ENCODE data around the gene RPL5. TPM values are rescaled to one million over a fixed set of nuclear protein-coding genes. Genes with fewer than 3 reads are reported as not detected.

RPL5 gene
- total RNA-seq (2014; rRNA removed), result 1,275 and 1,299 TPM in 2 replicates
- 1,733 TPM for polyA plus RNA-seq (2012)

DNA sequence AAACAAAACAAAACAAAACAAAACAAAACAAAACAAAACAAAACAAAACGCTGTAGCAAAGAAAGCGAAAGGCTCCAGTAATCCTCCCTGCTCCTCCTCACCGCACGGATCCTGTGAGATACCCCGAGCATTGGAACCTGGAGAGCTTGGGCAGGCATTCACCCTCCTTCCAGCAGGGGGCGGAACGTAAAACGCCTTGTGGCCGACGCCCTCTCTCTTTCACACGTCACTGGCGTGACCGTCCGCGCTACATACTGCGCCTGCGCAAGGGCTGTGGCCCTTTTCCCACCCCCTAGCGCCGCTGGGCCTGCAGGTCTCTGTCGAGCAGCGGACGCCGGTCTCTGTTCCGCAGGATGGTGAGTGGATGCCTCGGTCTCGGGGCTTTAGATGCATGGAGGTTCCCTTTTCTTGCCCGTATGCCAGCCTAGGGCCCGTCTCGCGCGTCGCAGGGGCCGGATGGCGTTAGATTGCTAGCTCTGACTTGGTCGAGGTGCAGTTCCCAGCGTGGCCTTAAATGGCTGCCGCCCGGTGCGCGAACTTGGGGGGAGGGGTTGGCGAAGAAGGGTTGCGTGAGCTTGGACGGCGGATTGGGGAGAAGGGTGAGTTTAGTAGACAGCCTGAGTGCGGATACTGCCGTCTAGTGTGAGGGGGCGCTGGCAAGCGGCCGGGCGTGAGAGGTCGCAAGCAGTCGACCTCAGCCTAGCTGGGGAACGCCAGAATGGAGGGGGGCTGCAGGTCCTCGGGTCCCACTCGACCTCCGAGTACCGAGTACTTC is at the start of gene RPL5:
Gene RPL5, plus strand, starts transcription at position 279 of the 775 bp plus-strand sequence. Its CDS starts 75 bp downstream, at position 354.
- DNase-seq (ENCODE audit: low read depth), result peak; percentile 96

DNA sequence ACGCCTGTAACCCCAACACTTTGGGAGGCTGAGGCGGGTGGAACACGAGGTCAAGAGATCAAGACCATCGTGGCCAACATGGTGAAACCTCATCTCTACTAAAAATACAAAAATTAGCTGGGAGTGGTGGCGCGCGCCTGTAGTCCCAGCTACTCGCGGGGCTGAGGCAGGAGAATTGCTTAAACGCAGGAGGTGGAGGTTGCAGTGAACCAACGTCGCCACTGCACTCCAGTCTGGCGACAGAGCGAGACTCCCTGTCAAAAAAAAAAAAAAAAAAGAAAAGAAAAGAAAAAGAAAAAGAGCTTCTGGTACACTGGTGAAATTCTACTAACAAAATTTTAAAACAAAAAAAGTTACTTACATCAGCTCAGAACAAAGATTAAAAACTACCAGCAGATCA is 48.3 kb upstream of the RPL5 start:
- peak; percentile 21 for DNase-seq (ENCODE audit: low read depth)

DNA sequence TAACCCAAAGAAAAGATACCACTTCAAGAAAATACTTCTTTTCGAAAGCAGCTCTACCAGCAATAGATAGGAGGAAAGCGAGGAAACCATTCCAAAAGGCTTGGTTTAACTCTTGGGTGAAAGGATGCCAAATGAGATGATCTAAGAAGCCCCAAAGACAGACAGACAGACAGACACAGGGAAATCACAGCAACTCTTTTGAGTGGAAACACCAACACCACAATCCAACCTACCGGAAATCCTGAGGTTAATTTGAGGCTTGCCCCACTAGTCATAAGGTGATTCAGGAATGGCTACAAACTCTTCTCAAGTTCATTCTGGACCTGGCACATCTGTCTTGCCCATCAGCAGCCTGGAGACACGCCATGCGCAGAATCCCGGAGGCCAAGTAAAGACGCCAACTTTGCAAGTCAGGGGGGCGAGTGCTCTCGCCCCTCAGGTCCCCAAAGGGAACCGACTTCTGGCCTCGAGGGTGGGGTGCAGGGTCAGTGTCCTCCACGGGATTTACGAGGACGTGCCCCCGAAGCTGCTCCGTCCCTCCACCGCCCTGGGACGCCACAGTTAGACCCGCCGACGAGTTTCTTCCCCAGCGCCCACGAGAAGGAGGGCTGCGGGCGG is 47.7 kb upstream of the RPL5 start:
- DNase-seq (ENCODE audit: low read depth), result peak; percentile 84

DNA sequence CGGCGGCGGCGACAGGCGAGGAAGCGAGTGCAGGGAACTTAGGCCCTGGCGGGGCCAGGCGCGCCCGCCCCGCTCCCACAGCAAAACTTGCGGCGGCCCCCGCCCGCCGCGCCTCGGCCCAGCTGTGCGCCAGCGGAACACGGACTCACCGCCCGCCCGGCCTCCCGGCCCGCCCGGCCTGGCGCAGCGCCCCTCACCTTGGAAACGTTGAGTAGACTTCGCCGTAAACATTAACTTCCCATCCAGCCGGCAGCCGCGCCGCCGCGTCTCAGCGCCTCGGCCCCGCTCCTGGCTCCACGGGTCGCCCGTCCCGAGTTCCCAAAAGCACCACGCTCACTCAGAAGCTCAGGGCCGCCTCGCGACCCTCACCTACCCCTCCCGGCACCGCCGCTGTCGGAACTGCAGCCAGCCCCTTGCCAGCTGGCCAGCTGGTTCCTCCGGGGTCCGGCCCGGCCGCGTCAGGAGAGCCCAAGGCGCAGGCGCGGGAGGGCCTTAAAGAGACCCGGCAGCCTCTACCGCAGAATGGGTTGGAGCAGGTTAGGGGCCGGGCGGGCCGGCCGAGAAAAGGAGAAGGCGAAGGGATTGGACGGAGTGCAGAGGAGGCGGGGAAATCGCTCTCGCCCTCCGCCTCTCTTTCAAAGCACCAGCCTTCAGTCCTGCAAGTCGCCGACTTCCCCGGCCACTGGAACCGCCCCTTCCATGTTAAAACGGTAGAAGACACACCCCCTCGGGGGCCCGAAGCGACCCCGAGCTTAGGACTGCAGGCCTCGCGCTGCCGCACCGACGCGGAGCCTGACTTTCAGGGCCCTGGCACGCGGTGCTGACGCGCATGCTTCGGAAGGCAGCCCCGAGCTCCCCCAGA is 47.0 kb upstream of the RPL5 start, which contains the start of gene EVI5:
Gene EVI5, minus strand, starts transcription at position 470 of the 862 bp plus-strand sequence. CDS start 48,562 bp downstream, outside the sequence.
- peak; percentile 93 for DNase-seq (ENCODE audit: low read depth)

DNA sequence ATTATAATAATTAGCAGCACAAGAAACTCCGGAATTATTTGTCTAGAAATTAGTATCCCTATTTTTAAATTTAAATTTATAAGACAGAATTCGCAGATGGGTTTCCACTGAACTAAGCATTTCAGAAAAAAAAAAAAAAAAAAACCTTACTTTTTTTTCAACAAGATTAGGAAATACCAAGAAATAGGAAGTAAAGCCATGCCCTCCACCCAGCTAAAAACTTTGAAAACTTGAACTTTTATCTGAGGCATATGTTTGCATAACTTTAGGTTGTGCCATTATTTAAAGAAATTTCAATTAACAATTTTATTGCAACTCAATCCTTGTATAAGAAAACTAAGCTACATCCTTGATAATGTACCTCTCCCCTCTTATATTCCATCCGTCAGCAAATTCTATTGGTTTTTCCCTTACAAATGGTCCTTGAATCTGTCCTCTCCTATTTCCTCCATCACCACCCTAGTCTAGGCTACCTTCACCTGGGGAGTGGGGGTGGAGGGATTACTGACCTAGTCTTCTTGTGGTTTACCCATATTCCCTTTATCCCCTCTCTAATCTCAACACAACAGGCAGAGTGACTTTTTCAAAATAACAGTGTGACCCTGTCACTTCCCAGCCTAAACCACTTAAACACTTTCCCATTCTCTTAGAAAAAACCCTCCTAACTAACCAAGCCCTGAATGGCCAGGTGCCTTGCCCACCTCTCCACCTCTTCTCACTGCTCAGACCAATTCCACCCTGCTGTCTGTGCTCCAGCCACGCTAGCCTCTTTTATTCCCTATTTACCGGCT is 45.5 kb upstream of the RPL5 start:
- no peak for DNase-seq (ENCODE audit: low read depth)

DNA sequence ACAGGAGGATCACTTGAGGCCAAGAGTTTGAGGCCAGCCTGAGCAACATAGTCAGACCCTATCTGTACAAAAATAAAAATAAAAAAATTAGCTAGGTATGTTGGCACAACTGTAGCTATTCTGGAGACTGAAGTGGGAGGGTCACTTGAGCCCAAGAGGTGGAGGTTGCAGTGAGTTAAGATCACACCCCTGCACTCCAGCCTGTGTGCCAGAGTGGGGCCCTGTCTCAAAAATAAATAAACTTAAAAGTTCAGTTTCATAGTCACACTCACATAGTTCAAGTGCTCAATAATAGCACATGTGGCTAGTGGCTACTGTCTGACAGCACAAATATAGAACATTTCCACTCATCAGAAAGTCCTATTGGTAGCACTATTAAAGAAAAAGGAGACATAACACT is 41.8 kb upstream of the RPL5 start:
- no peak for DNase-seq (ENCODE audit: low read depth)

DNA sequence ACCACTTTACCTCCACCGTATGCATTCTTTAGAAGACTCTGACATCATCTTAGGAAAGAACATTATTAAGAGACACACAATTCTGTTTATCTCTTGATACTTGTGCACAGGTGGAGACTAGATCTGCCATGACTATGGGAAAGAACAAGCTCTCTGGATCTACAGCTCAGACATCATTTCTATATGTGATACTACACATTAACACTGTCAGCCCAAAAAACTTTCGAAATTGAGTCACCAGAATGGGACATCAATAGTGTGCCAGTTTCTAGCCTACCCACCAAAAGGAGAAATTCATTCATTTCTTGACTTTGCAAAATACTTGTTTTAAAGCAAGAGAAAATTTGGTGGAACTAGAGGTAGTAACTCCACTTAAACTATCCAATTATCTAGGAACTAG is 41.0 kb upstream of the RPL5 start:
- DNase-seq (ENCODE audit: low read depth), result no peak

DNA sequence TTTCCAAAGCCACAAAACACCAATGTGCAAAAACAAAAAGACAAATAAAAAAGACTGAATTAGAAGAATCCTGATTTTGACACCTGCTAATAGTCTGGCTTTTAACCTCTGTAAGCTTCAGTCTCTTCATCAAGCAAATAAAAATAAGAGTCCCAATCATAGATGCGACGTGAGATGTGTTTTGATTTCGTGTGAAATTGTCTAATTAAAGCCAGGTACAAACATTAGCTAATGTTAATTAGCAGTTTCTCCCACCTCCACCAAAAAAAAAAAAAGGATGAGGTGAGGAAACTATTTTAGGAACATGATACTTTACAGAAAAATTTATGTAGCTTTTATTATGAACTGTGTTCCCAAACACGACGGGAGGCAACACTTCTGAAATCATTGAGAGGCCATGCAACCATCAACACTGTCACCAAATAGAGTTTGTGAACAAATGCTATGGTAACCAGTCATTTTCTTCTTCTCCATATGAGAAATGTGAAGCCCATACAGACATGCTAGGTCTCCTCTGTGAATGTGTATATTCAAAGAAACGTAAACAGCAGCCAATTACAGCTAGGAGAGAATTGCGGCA is 40.3 kb upstream of the RPL5 start:
- DNase-seq (ENCODE audit: low read depth), result no peak

DNA sequence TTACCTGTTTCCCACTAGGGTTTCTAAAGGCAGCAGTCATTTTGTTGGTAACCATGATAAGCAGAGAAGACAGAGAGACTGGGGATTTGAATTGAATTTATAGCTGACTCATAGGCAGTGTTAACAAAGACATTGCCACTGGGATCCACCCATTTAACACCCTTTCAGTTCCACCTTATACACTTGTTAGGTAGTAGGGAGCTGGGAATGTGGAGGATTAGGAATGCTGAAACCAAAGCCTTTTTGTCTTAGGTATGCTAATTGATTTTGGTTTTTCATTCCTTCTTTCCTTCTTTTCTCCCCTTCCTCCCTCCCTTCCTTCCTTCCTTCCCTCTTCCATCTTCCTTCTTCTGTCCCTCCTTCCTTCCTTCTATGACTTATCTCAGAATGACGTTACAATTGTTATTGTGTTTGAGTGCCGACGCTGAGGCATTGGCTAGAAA is 39.5 kb upstream of the RPL5 start:
- no peak for DNase-seq (ENCODE audit: low read depth)

DNA sequence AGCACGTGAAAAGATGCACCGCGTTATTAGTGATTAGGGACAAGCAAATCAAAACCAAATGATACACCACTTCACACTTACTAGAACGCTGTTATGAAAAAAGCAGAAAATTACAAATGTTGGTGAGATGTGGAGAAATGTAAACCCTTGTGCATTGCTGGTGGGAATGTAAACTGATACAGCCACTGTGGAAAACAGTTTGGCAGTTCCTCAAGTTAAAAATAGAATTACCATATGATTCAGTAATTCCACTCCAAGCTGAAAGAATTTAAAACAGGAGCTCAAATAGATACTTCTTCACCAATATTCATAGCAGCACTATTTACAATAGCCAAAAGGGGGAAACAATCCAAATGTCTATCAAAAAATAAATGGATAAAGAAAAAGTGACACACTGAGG is 36.7 kb upstream of the RPL5 start:
- peak; percentile 51 for DNase-seq (ENCODE audit: low read depth)

DNA sequence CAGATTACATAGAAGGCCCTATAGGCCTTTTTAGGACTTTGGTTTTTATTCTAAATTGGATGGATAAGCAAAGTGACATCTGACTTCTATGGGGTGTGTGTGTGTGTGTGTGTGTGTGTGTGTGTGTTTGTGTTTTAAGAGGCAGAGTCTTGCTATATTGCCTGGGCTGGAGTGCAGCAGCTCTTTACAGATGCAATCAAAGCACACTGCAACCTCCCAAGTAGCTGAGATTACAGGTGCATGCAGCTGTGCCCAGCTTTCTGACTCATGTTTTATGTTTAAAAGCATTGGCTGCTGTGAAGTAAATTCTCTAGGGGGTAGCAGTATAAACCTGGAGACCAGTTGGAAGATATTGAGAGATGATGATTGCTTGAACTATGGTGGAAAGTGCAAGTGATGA is 34.5 kb upstream of the RPL5 start:
- peak; percentile 29 for DNase-seq (ENCODE audit: low read depth)

DNA sequence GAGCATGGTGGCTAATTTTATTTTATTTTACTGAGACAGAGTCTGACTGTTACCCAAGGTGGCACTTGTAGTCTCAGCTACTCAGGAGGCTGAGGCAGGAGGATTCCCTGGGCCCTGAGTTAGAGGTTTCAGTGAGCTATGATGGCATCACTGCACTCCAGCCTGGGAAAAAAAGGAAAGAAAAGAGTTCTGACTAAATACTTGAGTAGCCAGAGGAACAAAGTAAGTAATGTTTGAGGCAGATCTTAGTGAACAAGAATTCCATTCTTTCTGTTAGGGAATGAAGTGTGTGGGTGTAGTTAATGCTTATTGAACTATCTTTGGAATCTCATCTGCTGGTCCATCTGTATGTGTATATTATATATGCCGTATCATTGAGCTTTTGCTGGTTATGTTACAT is 33.9 kb upstream of the RPL5 start:
- no peak for DNase-seq (ENCODE audit: low read depth)

DNA sequence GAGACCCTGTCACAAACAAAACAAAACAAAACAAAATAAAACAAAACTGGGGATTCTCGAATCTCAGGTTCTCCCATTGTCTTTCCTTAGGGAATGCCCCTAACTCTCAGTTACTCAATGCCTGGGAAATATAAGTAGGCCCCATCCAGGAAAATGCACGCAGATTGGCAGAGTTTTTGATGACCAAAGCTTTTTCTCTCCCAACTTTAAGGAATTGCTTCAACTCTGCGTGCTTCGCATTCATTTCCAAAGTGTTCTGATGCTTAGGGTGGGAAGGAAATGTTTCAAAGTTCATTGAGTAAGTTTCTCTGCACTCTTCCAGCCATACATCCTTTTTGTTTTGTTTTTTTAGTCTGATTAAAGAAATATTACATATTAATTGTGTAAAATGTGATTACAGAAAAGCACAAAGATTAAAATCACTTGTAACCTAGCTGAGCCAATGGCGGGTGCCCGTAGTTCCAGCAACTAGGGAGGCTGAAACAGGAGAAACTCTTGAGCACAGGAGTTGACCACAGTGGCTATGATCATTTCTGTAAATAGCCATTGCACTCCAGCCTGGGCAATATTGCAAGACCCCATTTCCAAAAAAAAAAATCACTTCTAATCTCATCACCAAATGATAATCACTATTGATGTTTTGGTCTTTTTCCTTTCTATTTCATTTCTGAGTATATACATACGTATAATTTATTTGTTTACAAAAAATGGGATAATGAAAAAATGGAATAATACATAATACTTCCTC is 28.5 kb upstream of the RPL5 start:
- DNase-seq (ENCODE audit: low read depth), result no peak

DNA sequence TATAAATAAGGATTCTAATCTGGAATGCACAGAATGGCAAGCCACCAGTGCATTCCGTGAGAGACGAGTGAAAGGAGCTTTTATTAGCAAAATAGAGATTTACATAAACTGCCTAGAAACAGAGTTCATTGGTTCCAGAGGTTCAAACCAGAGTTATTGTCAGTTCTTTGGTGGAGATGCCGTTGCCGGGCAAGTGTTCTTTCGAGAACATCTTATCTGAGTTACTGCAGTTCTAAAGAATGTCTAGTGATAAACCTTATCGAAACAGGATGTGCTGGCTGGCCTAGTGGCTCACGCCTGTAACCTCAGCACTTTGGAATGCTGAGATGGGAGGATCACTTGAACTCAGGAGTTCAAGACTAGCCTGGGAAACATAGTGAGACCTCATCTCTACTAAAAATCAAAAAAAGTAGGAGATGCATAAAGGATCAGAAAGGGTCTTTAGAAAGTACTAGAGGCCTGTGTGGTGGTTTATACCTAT is 27.1 kb upstream of the RPL5 start:
- DNase-seq (ENCODE audit: low read depth), result peak; percentile 93

DNA sequence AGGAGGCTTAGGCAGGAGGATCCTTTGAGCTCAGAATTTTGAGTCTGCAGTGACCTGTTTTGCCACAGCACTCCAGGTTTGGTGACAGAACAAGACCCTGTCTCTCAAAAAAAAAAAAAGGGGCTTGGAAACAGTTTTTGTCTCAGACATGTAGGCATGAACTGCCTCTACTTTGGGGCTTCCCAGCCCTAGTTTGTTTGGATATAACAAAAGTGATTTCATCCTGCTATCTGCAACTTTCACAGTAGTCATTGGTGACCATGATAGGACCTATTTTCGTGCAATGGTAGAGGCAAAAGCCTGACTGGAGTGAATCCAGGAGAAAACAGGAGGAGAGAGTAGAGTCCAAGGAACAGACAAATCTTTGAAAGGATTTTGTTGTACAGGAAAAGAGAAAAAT is 26.6 kb upstream of the RPL5 start:
- no peak for DNase-seq (ENCODE audit: low read depth)

DNA sequence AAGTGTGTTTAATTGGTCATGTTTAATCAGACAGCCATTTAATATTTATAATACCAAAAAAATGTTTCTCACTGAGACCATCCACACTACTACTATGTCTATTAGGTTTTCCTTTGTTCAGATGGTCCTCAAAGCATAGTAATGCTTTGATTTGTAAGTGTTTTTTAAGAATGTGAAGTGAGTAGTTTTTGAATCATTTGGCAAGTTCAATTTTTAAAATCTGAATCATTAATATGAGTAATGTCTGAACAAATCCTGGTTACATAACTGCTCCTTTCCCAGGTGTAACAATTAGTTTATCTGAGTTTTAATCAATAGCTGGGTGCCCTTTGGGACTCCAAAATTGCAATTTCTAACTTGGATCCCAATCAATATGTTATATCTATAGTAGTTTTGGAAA is 23.5 kb upstream of the RPL5 start:
- DNase-seq (ENCODE audit: low read depth), result no peak

DNA sequence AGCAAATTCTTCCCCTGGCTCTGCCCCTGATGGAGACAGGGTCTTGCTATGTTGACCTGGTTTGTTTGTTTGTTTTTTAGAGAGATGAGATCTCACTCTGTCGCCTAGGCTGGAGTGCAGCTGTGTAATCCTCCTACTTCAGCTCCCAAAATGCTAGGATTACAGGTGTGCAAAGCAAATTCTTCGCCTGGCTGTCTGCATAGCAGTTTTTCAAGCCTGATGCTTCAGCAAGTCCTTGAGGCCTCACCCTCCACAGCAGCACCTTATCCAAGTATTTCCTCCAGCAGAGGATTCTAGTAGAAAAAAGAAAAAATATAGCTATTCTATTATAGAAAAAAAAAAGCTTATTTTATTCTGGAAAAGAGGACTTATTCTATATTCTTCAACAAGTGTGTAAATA is 15.1 kb upstream of the RPL5 start:
- no peak for DNase-seq (ENCODE audit: low read depth)

DNA sequence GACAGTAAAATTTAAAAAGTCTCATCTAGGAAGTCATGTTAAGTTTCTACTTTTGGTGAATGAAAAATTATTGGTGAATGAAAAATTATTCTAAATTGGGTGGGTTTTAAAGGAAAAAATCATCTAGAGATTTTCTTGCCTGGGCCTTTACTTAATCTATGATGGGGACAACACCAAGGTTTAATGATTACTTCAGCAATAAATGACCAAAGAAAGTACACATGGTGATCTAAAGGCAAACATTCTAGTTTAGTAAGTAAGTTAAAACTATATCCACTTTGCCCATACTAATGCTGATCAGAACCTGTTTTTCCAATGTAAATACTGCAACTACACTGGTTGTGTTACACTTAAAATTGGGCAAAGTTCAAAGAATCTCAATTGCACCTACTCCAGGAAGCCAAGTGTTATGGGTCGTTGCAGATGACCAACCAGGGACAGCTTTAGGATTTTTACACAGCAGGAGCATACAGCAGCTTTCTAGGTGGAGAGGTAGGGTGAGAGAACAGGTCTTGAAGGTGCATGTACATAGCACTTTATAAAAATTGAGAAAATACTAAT is 14.6 kb upstream of the RPL5 start:
- DNase-seq (ENCODE audit: low read depth), result no peak

DNA sequence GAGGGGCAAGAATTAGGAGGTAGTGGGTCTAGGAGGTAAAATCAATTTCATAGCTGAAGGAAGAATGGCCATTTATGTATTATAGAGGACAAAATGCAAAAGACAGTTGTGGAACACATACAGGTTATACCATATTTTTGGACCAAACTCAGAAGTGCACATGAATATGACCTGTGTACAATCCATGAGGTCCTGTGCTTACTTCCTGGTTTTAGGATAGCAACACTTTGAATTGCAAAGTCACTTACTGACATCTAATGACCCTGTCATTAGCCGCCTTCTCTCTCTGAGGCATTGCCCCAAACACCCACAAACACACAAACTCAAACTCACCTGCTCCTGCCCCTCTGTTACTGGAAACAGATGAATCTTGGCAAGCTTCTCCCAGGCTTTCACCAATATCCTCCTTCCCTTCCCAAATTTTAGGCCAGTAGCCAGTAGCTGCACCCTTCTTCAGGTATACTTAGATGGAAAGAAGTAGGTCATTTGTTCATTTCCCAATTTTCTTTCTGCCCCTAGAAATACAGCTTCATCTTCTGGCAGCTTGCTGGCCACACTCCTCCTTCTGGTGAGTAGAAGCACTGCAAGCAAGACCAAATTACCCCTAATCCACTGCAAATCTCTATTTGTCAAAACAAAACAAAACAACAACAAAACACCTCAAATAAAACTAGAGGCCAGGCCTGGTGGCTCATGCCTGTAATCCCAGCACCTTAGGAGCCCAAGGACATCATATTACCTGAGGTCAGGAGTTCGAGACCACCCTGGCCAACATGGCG is 13.7 kb upstream of the RPL5 start:
- peak; percentile 45 for DNase-seq (ENCODE audit: low read depth)
